Kidney (tissue), 14 donors: ENCODE data around the gene ZDHHC13. TPM values are rescaled to one million over a fixed set of nuclear protein-coding genes. Genes with fewer than 3 reads are reported as not detected.

ENCODE experiments used
- DNase-seq, 5 donors: peaks; one replicate each; pipeline ENCODE4 v3.0.0-alpha.2; 2013 to 2020
- FAIRE-seq: peaks from 2 replicates; lab custom pipeline; 2012; peaks lifted over from hg19 to GRCh38; lab: Jason Lieb, UNC
- H3K27ac ChIP-seq, 2 donors: one replicate each; pipeline ENCODE4 v1.7.0; 2013; ENCODE audit warnings: low read depth in 2 of 2, low read length in 2 of 2, inconsistent platforms in 1 of 2
- H3K27me3 ChIP-seq: one replicate; pipeline ENCODE4 v1.7.1; 2013; ENCODE audit warnings: low read length, inconsistent platforms; ENCODE audit not compliant: control insufficient read depth, insufficient read depth
- H3K36me3 ChIP-seq, 3 donors: one replicate each; pipeline versions ENCODE4 v1.7.0 to v1.7.1; 2013; ENCODE audit warnings: low read length in 3 of 3, control low read depth in 1 of 3, inconsistent platforms in 1 of 3; ENCODE audit not compliant: insufficient read depth in 3 of 3, control insufficient read depth in 2 of 3
- H3K4me1 ChIP-seq, 3 donors: one replicate each; pipeline versions ENCODE4 v1.7.0 to v1.7.1; 2013; ENCODE audit warnings: low read length in 3 of 3, inconsistent platforms in 1 of 3, low read depth in 1 of 3; ENCODE audit not compliant: control insufficient read depth in 2 of 3, insufficient read depth in 2 of 3
- H3K4me3 ChIP-seq, 3 donors: one replicate each; pipeline versions ENCODE4 v1.7.0 to v1.8.1; 2013; ENCODE audit warnings: low read length in 3 of 3, control low read depth in 1 of 3, inconsistent platforms in 1 of 3
- H3K9ac ChIP-seq, 3 donors: one replicate each; pipeline versions ENCODE4 v1.7.0 to v1.7.1; 2013; ENCODE audit warnings: low read length in 3 of 3, control low read depth in 1 of 3, inconsistent platforms in 1 of 3
- H3K9me3 ChIP-seq, 3 donors: one replicate each; pipeline versions ENCODE4 v1.7.0 to v1.7.1; 2013; ENCODE audit warnings: low read length in 3 of 3, control low read depth in 1 of 3, inconsistent platforms in 1 of 3; ENCODE audit not compliant: control insufficient read depth in 2 of 3, insufficient read depth in 1 of 3
- intact Hi-C: fragments of 100-400 bp; cut with DNase I; formaldehyde crosslinking; loops from one replicate; pipeline ENCODE4 v1.11.1; 2022
- polyA plus RNA-seq: library from polyadenylated mRNA; stranded (reverse); fragments of 350-450 nt; fragmentation: Illumina TruSeq; extraction: RNeasy Lipid Tissue Mini Kit (QIAGEN cat#74804); gene quantifications from one replicate; pipeline ENCODE4 v1.2.3, GENCODE V29; 2014; ENCODE audit warnings: low read depth, low replicate concordance; ENCODE audit not compliant: insufficient read depth
- total RNA-seq: library from RNA; stranded (reverse); fragmentation: NEBNext Ultra II Directional; extraction: Animal tissue kit (Norgen Biotek cat#: 25700); gene quantifications from one replicate; pipeline ENCODE4 v1.2.1, GENCODE V29; 2021
- TF ChIP-seq, protein P1 (sequence below): IDR thresholded peaks from 3 replicates; pipeline ENCODE4 v1.5.1; 2012; ENCODE audit warnings: mild to moderate bottlenecking, moderate library complexity, borderline replicate concordance; ENCODE audit not compliant: insufficient read depth; ENCODE audit errors: extremely low read depth
- donor health status: control.
- donor health status: control.
- donor health status: control.
- donor health status: control.
- donor health status: control.
- donor health status: DM: yes; HTN: yes; CAD: no.
- donor health status: Normal renal cell carcinoma (clear cell type).

ZDHHC13 gene
- total and polyA plus RNA-seq, 2 donors from 2014 or later: 13.1 to 18.9 TPM

DNA sequence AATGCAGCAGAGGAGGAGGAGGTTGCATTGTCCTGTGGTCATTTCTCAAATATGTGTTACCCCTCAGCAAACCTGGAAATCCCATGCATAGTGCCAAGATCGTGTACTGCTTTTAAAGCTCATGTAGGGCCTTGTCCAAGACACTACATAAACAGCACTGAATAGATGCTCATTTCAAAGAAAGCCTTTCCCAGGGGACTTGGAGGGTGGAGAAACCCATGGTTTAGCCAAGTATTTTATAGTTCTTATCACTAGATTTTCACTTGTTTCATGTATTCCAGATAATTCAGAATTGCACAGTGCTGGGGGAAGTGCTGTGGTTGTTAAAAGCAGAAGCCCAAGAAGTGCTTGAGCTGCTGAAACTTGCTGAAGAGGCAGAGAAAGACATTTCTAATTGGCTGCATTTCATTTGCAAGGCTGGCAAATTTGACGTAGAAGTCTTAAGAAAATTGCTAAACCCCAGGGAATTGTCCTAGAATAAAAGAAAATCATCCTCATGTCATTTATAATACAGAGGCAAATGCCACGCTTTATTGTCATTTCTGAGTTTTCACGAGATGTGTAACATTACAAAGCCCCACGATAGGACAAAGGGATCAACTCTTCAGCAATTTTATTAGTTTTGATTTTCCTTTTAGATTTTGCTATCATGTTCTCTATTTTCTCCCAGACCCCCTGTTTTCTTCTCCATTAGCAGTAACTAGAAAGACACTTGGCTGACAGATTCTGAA, 64.7 kb downstream of the ZDHHC13 start:
- no peak for FAIRE-seq
- no peak for DNase-seq
- no peak overlapping the region for H3K4me3 ChIP-seq
- intact Hi-C loops: no loop called here
- H3K27ac ChIP-seq: no peak overlapping the region
- no peaks in the 10 kb centered on the region for H3K27me3 ChIP-seq
- no peak overlapping the region for H3K9ac ChIP-seq
- TF ChIP-seq, protein P1, sequence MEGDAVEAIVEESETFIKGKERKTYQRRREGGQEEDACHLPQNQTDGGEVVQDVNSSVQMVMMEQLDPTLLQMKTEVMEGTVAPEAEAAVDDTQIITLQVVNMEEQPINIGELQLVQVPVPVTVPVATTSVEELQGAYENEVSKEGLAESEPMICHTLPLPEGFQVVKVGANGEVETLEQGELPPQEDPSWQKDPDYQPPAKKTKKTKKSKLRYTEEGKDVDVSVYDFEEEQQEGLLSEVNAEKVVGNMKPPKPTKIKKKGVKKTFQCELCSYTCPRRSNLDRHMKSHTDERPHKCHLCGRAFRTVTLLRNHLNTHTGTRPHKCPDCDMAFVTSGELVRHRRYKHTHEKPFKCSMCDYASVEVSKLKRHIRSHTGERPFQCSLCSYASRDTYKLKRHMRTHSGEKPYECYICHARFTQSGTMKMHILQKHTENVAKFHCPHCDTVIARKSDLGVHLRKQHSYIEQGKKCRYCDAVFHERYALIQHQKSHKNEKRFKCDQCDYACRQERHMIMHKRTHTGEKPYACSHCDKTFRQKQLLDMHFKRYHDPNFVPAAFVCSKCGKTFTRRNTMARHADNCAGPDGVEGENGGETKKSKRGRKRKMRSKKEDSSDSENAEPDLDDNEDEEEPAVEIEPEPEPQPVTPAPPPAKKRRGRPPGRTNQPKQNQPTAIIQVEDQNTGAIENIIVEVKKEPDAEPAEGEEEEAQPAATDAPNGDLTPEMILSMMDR: no peak
- H3K9me3 ChIP-seq: no peaks in the 10 kb centered on the region
- H3K36me3 ChIP-seq: no peaks in the 10 kb centered on the region
- H3K4me1 ChIP-seq: no peaks in the 10 kb centered on the region

- Histone ChIP-seq H3K9me3 (no peaks in the 10 kb centered on the region), H3K9ac (no peak overlapping the region), H3K27ac (no peak overlapping the region), H3K27me3 (no peaks in the 10 kb centered on the region), H3K4me3 (no peak overlapping the region), H3K36me3 (no peaks in the 10 kb centered on the region), H3K4me1 (no peaks in the 10 kb centered on the region)
- FAIRE-seq (no peak), DNase-seq (no peak)
- TF ChIP-seq, protein P1: no peak
- intact Hi-C loops: no loop called here
Measured at GRCh38 chr11:19183646-19184045, 66.7 kb downstream of the ZDHHC13 start.

GRCh38 chr11:19185036-19185435, 68.1 kb downstream of the ZDHHC13 start:
- TF ChIP-seq, protein P1: no peak
- no peak for DNase-seq
- Histone ChIP-seq H3K9ac (no peak overlapping the region), H3K27me3 (no peaks in the 10 kb centered on the region), H3K9me3 (no peaks in the 10 kb centered on the region), H3K4me3 (no peak overlapping the region), H3K27ac (no peak overlapping the region), H3K4me1 (no peaks in the 10 kb centered on the region), H3K36me3 (no peaks in the 10 kb centered on the region)
- FAIRE-seq: no peak
- intact Hi-C loops: no loop called here

- intact Hi-C loops: no loop called here
- TF ChIP-seq, protein P1: no peak
- no peak overlapping the region for H3K9ac ChIP-seq
- no peak overlapping the region for H3K4me3 ChIP-seq
- H3K36me3 ChIP-seq: no peaks in the 10 kb centered on the region
- no peak for FAIRE-seq
- H3K27me3 ChIP-seq: no peaks in the 10 kb centered on the region
- no peaks in the 10 kb centered on the region for H3K9me3 ChIP-seq
- no peak for DNase-seq
- H3K4me1 ChIP-seq: no peaks in the 10 kb centered on the region
- no peak overlapping the region for H3K27ac ChIP-seq
Measured at GRCh38 chr11:19185516-19186052, 68.6 kb downstream of the ZDHHC13 start.
